ENCODE data around the gene SUN3. TPM values are rescaled to one million over a fixed set of nuclear protein-coding genes. Genes with fewer than 3 reads are reported as not detected.

SUN3 gene
- total RNA-seq, 2 donors from 2014 or later = not detected

DNA sequence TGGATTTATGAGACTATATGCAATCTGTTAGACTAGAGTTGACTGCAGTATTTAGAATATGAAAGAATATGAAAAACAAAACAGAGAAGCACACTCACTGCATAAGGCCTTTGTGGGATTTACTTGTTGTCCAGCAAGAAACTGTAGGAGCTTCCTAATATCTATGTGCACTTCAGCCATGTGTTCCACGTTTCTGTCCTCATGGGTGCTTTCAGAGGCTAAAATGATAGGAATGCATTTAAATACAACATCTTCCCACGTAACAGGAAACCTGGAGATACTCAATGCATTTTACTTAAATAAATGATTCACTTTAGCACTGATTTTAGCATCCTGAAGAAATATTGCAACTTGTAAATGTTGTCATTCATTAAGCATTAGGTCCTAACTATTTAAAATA lies 61.2 kb downstream of the SUN3 start:
- H3K27me3 ChIP-seq (ENCODE audit: control insufficient read depth, insufficient read depth, low read length, poor library complexity, severe bottlenecking) = no peaks in the 10 kb centered on the region
- H3K27ac ChIP-seq (ENCODE audit: low read depth, low read length) = no peak overlapping the region
- H3K9me3 ChIP-seq (ENCODE audit: control insufficient read depth, low read length) = no peaks in the 10 kb centered on the region
- TF ChIP-seq CTCF (conservative IDR thresholded peaks at IDR 0.05) = no peak
- Mint-ChIP-seq H3K27me3 (ENCODE audit: insufficient read depth) (no peaks in the 10 kb centered on the region), H3K9me3 (no peaks in the 10 kb centered on the region), H3K4me3 (no peak overlapping the region), H3K4me1 (peaks cover 7% of the 10 kb centered on the region), H3K27ac (no peak overlapping the region), H3K36me3 (ENCODE audit: low read depth) (peaks cover 82% of the 10 kb centered on the region)
- no peaks in the 10 kb centered on the region for H3K4me1 ChIP-seq (ENCODE audit: control insufficient read depth, insufficient read depth, low read length)
- WGBS, 2 experiments (ENCODE audit: insufficient coverage in 1 of 2, insufficient read length in 1 of 2) = 85 to 100% methylated on average over 1 to 2 of the region's 2 CpGs
- H3K36me3 ChIP-seq (ENCODE audit: control insufficient read depth, insufficient read depth, low read length) = peaks cover 80% of the 10 kb centered on the region
- no peak overlapping the region for H3K9ac ChIP-seq (ENCODE audit: extremely low read depth, low read length, poor library complexity, severe bottlenecking)
- H3K4me3 ChIP-seq (ENCODE audit: low read length) = no peak overlapping the region
- no peak for DNase-seq

GRCh38 chr7:47967123-47967522 lies 61.8 kb downstream of the SUN3 start:
- Mint-ChIP-seq H3K9me3 (no peaks in the 10 kb centered on the region), H3K27me3 (ENCODE audit: insufficient read depth) (no peaks in the 10 kb centered on the region), H3K36me3 (ENCODE audit: low read depth) (peaks cover 85% of the 10 kb centered on the region), H3K27ac (no peak overlapping the region), H3K4me3 (no peak overlapping the region), H3K4me1 (peaks cover 7% of the 10 kb centered on the region)
- WGBS, 2 experiments (ENCODE audit: insufficient coverage in 1 of 2, insufficient read length in 1 of 2) = 93 to 95% methylated on average over 5 of the region's 5 CpGs
- Histone ChIP-seq H3K9me3 (ENCODE audit: control insufficient read depth, low read length) (no peaks in the 10 kb centered on the region), H3K9ac (ENCODE audit: extremely low read depth, low read length, poor library complexity, severe bottlenecking) (no peak overlapping the region), H3K4me1 (ENCODE audit: control insufficient read depth, insufficient read depth, low read length) (no peaks in the 10 kb centered on the region), H3K36me3 (ENCODE audit: control insufficient read depth, insufficient read depth, low read length) (peaks cover 82% of the 10 kb centered on the region), H3K27me3 (ENCODE audit: control insufficient read depth, insufficient read depth, low read length, poor library complexity, severe bottlenecking) (no peaks in the 10 kb centered on the region), H3K27ac (ENCODE audit: low read depth, low read length) (no peak overlapping the region), H3K4me3 (ENCODE audit: low read length) (no peak overlapping the region)
- DNase-seq = no peak
- TF ChIP-seq CTCF (conservative IDR thresholded peaks at IDR 0.05) = no peak

- Histone ChIP-seq H3K27ac (ENCODE audit: low read depth, low read length) (no peak overlapping the region), H3K36me3 (ENCODE audit: control insufficient read depth, insufficient read depth, low read length) (peaks cover 83% of the 10 kb centered on the region), H3K9me3 (ENCODE audit: control insufficient read depth, low read length) (peaks cover 13% of the 10 kb centered on the region), H3K27me3 (ENCODE audit: control insufficient read depth, insufficient read depth, low read length, poor library complexity, severe bottlenecking) (no peaks in the 10 kb centered on the region), H3K9ac (ENCODE audit: extremely low read depth, low read length, poor library complexity, severe bottlenecking) (no peak overlapping the region), H3K4me3 (ENCODE audit: low read length) (no peak overlapping the region), H3K4me1 (ENCODE audit: control insufficient read depth, insufficient read depth, low read length) (no peaks in the 10 kb centered on the region)
- Mint-ChIP-seq H3K4me3 (no peak overlapping the region), H3K9me3 (peaks cover 13% of the 10 kb centered on the region), H3K4me1 (peaks cover 7% of the 10 kb centered on the region), H3K27ac (no peak overlapping the region), H3K36me3 (ENCODE audit: low read depth) (peaks cover 91% of the 10 kb centered on the region), H3K27me3 (ENCODE audit: insufficient read depth) (no peaks in the 10 kb centered on the region)
- DNase-seq = no peak
- 96 to 100% methylated on average over 1 to 5 of the region's 5 CpGs for WGBS, 2 experiments (ENCODE audit: insufficient coverage in 1 of 2, insufficient read length in 1 of 2)
- no peak for TF ChIP-seq CTCF (conservative IDR thresholded peaks at IDR 0.05)
These were observed 63.5 kb downstream of the SUN3 start for GRCh38 chr7:47965456-47965855.
